ENCODE measurements around the gene SF3A2.

DNA sequence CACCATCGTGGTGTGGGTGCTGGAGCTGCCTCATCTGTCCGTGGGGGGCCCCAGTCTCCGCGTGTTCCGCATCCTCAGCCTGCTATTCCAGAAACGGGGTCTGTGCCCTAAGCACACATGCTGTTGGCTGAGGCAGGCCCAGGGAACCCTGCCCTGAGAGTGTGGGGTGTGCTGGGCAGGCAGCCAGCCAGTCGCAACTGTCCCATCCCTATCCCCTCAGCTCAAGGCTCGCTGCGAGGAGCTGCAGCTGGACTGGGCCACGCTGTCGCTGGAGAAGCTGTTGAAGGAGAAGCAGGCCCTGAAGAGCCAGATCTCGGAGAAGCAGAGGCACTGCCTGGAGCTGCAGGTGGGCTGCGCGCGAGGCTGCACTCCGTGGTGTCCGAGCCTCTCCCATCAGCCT lies 22.4 kb upstream of the SF3A2 start:
- TF ChIP-seq, protein P1, sequence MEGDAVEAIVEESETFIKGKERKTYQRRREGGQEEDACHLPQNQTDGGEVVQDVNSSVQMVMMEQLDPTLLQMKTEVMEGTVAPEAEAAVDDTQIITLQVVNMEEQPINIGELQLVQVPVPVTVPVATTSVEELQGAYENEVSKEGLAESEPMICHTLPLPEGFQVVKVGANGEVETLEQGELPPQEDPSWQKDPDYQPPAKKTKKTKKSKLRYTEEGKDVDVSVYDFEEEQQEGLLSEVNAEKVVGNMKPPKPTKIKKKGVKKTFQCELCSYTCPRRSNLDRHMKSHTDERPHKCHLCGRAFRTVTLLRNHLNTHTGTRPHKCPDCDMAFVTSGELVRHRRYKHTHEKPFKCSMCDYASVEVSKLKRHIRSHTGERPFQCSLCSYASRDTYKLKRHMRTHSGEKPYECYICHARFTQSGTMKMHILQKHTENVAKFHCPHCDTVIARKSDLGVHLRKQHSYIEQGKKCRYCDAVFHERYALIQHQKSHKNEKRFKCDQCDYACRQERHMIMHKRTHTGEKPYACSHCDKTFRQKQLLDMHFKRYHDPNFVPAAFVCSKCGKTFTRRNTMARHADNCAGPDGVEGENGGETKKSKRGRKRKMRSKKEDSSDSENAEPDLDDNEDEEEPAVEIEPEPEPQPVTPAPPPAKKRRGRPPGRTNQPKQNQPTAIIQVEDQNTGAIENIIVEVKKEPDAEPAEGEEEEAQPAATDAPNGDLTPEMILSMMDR (IDR thresholded peaks at IDR 0.05), result no peak
- no peak for TF ChIP-seq EZH2 (IDR thresholded peaks at IDR 0.05)
